HepG2 (cell line): ENCODE measurements around the gene CEP128. TPM values are rescaled to one million over a fixed set of nuclear protein-coding genes. Genes with fewer than 3 reads are reported as not detected.
A peak's percentile ranks its signal among the peaks of the same experiment; 100 is the strongest.

Source experiments
- ATAC-seq: fragments of 200-7000 bp; cut with Tn5 transposase; 3 replicates; pipeline ENCODE4 v1.9.1; 2020; ENCODE audit warnings: mild to moderate bottlenecking, moderate library complexity
- BruUV-seq: library from RNA; stranded (reverse); fragments of 400-500 nt; replicated peaks from 2 replicates; lab custom pipeline; 2021; lab: Mats Ljungman, UMichigan
- CTCF ChIA-PET: fragments of 300-600 bp; formaldehyde crosslinking; extraction: SDS; loops from one replicate; lab custom pipeline; 2021; ENCODE audit warnings: low total read pairs, inconsistent platforms, low intra/inter-chr PET ratio; lab: Yijun Ruan, JAX
- POLR2A ChIA-PET: fragments of 350-600 bp; sonication (Branson Sonifier 250); formaldehyde crosslinking; loops from one replicate; lab custom pipeline; 2020; ENCODE audit warnings: antibody characterized with exemption, inconsistent platforms; lab: Yijun Ruan, JAX
- DNase-seq: peaks from one replicate; pipeline ENCODE4 v3.0.0-alpha.2; 2015; ENCODE audit warnings: low spot score
- FAIRE-seq: peaks from 3 replicates; lab custom pipeline; 2011; peaks lifted over from hg19 to GRCh38; lab: Jason Lieb, UNC
- H2AFZ ChIP-seq: one replicate; pipeline ENCODE4 v1.6.1; 2011; ENCODE audit warnings: low read length, inconsistent platforms
- H3K27ac ChIP-seq: fragments of 300-600 bp; 3 replicates; pipeline ENCODE4 v1.8.0; 2011; ENCODE audit warnings: mixed run types, mild to moderate bottlenecking, mixed read lengths, low read length, inconsistent platforms; ENCODE audit not compliant: insufficient read depth; ENCODE audit errors: extremely low read length
- H3K27me3 ChIP-seq, 2 experiments: fragments of 200-600 bp in 1 of 2; 2 replicates in 1 of 2; 3 replicates in 1 of 2; pipeline versions ENCODE4 v1.6.0 to v1.8.0; 2011; ENCODE audit warnings: low read length in 2 of 2, mild to moderate bottlenecking in 2 of 2, moderate library complexity in 2 of 2, inconsistent platforms in 1 of 2; ENCODE audit not compliant: insufficient read depth in 2 of 2, control insufficient read depth in 1 of 2
- H3K36me3 ChIP-seq, 2 experiments: fragments of 200-600 bp in 1 of 2; replicated peaks in 1 of 2; 2 replicates in 1 of 2; 3 replicates in 1 of 2; pipeline versions ENCODE4 v1.5.1 to v1.8.0; 2011; ENCODE audit warnings: low read length in 2 of 2, inconsistent platforms in 1 of 2; ENCODE audit not compliant: insufficient read depth in 2 of 2, control insufficient read depth in 1 of 2
- H3K4me1 ChIP-seq: 2 replicates; pipeline ENCODE4 v1.5.1; 2012; ENCODE audit warnings: low read length, inconsistent platforms; ENCODE audit not compliant: insufficient read depth
- H3K4me2 ChIP-seq: 2 replicates; pipeline ENCODE4 v1.6.0; 2011; ENCODE audit warnings: low read depth, low read length, inconsistent platforms
- H3K4me3 ChIP-seq, 3 experiments: fragments of 200-600 bp in 1 of 3; sonication (generic), shearing (Covaris generic) in 1 of 3; replicated peaks in 1 of 3; 2 replicates each; pipeline ENCODE4 v1.5.1; 2011 to 2016; ENCODE audit warnings: low read length in 3 of 3, inconsistent platforms in 2 of 3, low read depth in 2 of 3, mild to moderate bottlenecking in 2 of 3, control low read depth in 1 of 3, mixed read lengths in 1 of 3; ENCODE audit not compliant: insufficient read depth in 1 of 3
- H3K79me2 ChIP-seq: one replicate; pipeline ENCODE4 v1.6.1; 2011; ENCODE audit warnings: low read length, inconsistent platforms; ENCODE audit not compliant: insufficient read depth
- H3K9ac ChIP-seq: 2 replicates; pipeline ENCODE4 v1.6.0; 2011; ENCODE audit warnings: mild to moderate bottlenecking, low read depth, low read length, inconsistent platforms; ENCODE audit not compliant: insufficient read depth
- H3K9me3 ChIP-seq: 2 replicates; pipeline ENCODE4 v1.5.1; 2012; ENCODE audit warnings: mild to moderate bottlenecking, low read length
- H4K20me1 ChIP-seq: 2 replicates; pipeline ENCODE4 v1.6.0; 2011; ENCODE audit warnings: inconsistent platforms, mild to moderate bottlenecking, low read length, moderate library complexity; ENCODE audit not compliant: insufficient read depth
- HOXA3 ChIP-seq: sonication (generic); formaldehyde crosslinking; IDR thresholded peaks from 2 replicates; pipeline ENCODE4 v1.5.0; 2020; ENCODE audit warnings: missing genetic modification reagents
- MAFF ChIP-seq: IDR thresholded peaks from 2 replicates; pipeline ENCODE4 v1.6.1; 2011; ENCODE audit warnings: low read depth, low read length, improper control_type of control experiment
- MAFK ChIP-seq, 2 experiments: IDR thresholded peaks in 1 of 2; conservative IDR thresholded peaks in 1 of 2; 2 replicates each; pipeline ENCODE4 v1.6.1; 2011; ENCODE audit warnings: improper control_type of control experiment in 2 of 2, low read length in 2 of 2
- MNT ChIP-seq: fragments of 450-650 bp; IDR thresholded peaks from 2 replicates; pipeline ENCODE4 v1.6.1; 2016
- RARG ChIP-seq: sonication (generic); formaldehyde crosslinking; IDR thresholded peaks from 2 replicates; pipeline ENCODE4 v1.4.0; 2020; ENCODE audit warnings: low read depth, mild to moderate bottlenecking, missing genetic modification reagents
- ZBTB33 ChIP-seq: sonication (generic); formaldehyde crosslinking; IDR thresholded peaks from 2 replicates; pipeline ENCODE4 v1.4.0; 2020; ENCODE audit warnings: missing genetic modification reagents
- ZSCAN29 ChIP-seq: sonication (generic); formaldehyde crosslinking; conservative IDR thresholded peaks from 2 replicates; pipeline ENCODE4 v1.4.0; 2020; ENCODE audit warnings: mild to moderate bottlenecking, missing genetic modification reagents
- WGBS: methylation state at CpG from one replicate; pipeline ENCODE4 v1.1.6; 2017; ENCODE audit warnings: low lambda C conversion rate; 5-methylcytosine and 5-hydroxymethylcytosine counted together
- in situ Hi-C: cut with HindIII; loops from 2 replicates; pipeline ENCODE4 v1.10.0; 2017; ENCODE audit warnings: low pct_unique_long_range_greater_than_20kb; ENCODE audit not compliant: extremely low pct_ligation_motif_present
- intact Hi-C: fragments of 100-400 bp; cut with micrococcal nuclease; formaldehyde crosslinking; loops from one replicate; pipeline ENCODE4 v1.10.0; 2022; ENCODE audit not compliant: unreplicated experiment
- polyA plus RNA-seq, 8 experiments: library from polyadenylated mRNA; depleted of rRNA in 3 of 8; stranded (reverse) in 7 of 8; unstranded in 1 of 8; fragments of >200 nt; fragmentation: Illumina TruSeq in 4 of 8; extraction: Trizol in 4 of 8; gene quantifications; 2 replicates each; pipeline versions ENCODE4 v1.2.1 to v1.2.3, GENCODE V29; 2011 to 2016; ENCODE audit warnings: low read depth in 4 of 8, missing spikeins in 1 of 8, mixed read lengths in 1 of 8; ENCODE audit not compliant: insufficient read depth in 1 of 8
- total RNA-seq, 5 experiments: library from RNA; depleted of rRNA; stranded (reverse); fragments of >200 nt; fragmentation: Illumina TruSeq; extraction: Trizol; gene quantifications; 2 replicates each; pipeline ENCODE4 v1.2.3, GENCODE V29; 2016; ENCODE audit warnings: low read depth in 1 of 5

The CEP128 gene
- total and polyA plus RNA-seq, 2 of the 13 experiments (the other 11 are each of a cell fraction or from before 2014, with no cell fraction given) = 1.3 to 7.5 TPM

- ATAC-seq (no peak), FAIRE-seq (no peak), DNase-seq (no peak)
- no peaks in the 10 kb centered on the region for H3K27me3 ChIP-seq
- no peak overlapping the region for H3K27ac ChIP-seq
- H3K36me3 ChIP-seq = no peaks in the 10 kb centered on the region; a peak in 1 of 5 replicates
- H3K4me2 ChIP-seq = no peak overlapping the region
- no peak for TF ChIP-seq RARG (CRISPR knock-in tag)
- no peak for TF ChIP-seq HOXA3
- TF ChIP-seq MNT = no peak
- no peak for TF ChIP-seq ZSCAN29 (CRISPR knock-in tag)
- H2AFZ ChIP-seq = no peak overlapping the region
- H4K20me1 ChIP-seq = no peaks in the 10 kb centered on the region
- no peaks in the 10 kb centered on the region for H3K9me3 ChIP-seq
- WGBS = 95% methylated on average over 4 of the region's 4 CpGs
- intact Hi-C loops (no loop called here), in situ Hi-C loops (no loop called here)
- no peak overlapping the region for H3K9ac ChIP-seq
- H3K79me2 ChIP-seq = no peaks in the 10 kb centered on the region
- H3K4me3 ChIP-seq = no peak overlapping the region
- BruUV-seq = no TSS peak
- ChIA-PET CTCF (no interaction called here), POLR2A (no interaction called here)
- no peaks in the 10 kb centered on the region for H3K4me1 ChIP-seq
Measured at GRCh38 chr14:80933686-80934085, 7.9 kb downstream of the CEP128 start.

GRCh38 chr14:80933282-80933681 lies 8.3 kb downstream of the CEP128 start:
- BruUV-seq = no TSS peak
- H3K4me3 ChIP-seq = no peak overlapping the region
- no peaks in the 10 kb centered on the region for H3K79me2 ChIP-seq
- H3K27me3 ChIP-seq = no peaks in the 10 kb centered on the region
- ChIA-PET CTCF (no interaction called here), POLR2A (no interaction called here)
- no peak overlapping the region for H2AFZ ChIP-seq
- no peak overlapping the region for H3K4me2 ChIP-seq
- ATAC-seq (no peak), DNase-seq (no peak), FAIRE-seq (no peak)
- H3K36me3 ChIP-seq = no peaks in the 10 kb centered on the region; a peak in 1 of 5 replicates
- no peak for TF ChIP-seq ZBTB33
- peak; percentile 39 to 76; a peak in 2 of 4 replicates for TF ChIP-seq MAFK (conservative IDR thresholded peaks at IDR 0.05 in 1 of 2, IDR thresholded peaks at IDR 0.05 in 1 of 2; ENCODE audit: low read length in 2 of 2)
- peak; percentile 50; the same call in 1 of the 2 replicates for TF ChIP-seq MAFF
- no peaks in the 10 kb centered on the region for H4K20me1 ChIP-seq
- H3K9me3 ChIP-seq = no peaks in the 10 kb centered on the region
- intact Hi-C loops = no loop called here
- no peak overlapping the region for H3K9ac ChIP-seq
- in situ Hi-C loops = no loop called here
- no peak overlapping the region for H3K27ac ChIP-seq
- H3K4me1 ChIP-seq = no peaks in the 10 kb centered on the region
